ENCODE results near the gene PRELID1. TPM values are rescaled to one million over a fixed set of nuclear protein-coding genes. Genes with fewer than 3 reads are reported as not detected.

Gene PRELID1
- total and polyA plus RNA-seq, 10 of the 15 experiments (the other 5 are each of a cell fraction or from before 2014, with no cell fraction given): 30.9 to 584 (median 254) TPM

DNA sequence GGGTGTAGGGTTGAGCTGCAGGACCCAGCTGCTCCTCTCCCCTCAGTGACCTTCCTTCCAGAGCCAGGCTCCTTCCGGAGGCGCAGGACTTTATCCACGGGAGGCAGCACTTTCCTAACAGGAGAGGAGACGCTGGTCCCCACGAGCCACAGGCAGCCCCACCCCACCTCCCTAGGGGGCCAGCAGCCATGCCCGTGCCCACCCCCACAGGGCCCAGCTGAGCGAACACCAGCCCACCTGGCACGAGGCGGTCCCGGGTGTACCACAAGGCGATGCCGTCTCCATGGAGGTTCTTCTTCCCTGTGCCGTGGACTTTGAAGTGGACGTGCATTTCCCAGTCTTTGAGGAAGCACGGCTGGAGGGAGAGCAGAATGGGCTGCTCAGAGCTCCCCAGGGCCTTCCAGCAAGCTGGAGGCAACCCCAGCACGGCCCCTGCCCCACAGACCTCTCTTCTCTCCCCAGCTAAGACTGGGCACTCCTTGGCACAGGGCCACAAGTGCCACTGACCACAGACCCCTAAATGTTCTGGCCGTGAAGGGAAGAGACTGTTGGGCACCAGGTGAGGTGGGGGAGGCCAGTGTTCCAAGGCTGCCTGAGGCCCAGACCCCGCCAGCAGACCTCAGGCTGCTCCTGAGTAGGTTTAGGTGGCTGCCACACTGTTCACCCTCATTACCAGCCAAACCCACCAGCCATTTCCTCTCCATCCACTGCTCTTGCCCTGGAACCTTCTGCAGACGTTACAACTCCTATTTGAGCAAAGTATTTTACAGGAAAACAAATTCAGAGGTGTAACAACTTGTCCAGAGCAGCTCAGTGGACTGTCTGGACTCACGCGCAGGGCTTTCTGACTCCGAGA lies 34.9 kb downstream of the PRELID1 start:
- Histone ChIP-seq H4K20me1 (ENCODE audit: control insufficient read depth, insufficient read depth) (no peaks in the 10 kb centered on the region), H2AFZ (ENCODE audit: control insufficient read depth, low read depth, low read length) (no peak overlapping the region), H3K4me3 (no peak overlapping the region), H3K27ac (ENCODE audit: control insufficient read depth, insufficient read depth) (no peak overlapping the region), H3K9me3 (replicated peaks; ENCODE audit: control insufficient read depth, insufficient read depth, low read length) (no peaks in the 10 kb centered on the region; the same call in 1 of the 3 replicates), H3K27me3 (replicated peaks in 1 of 2; ENCODE audit: control insufficient read depth in 2 of 2, insufficient read depth in 2 of 2, low read length in 1 of 2) (no peaks in the 10 kb centered on the region), H3K4me1 (ENCODE audit: control insufficient read depth, insufficient read depth, low read length) (no peaks in the 10 kb centered on the region), H3K4me2 (ENCODE audit: control insufficient read depth, insufficient read depth) (no peak overlapping the region), H3K79me2 (ENCODE audit: control insufficient read depth, insufficient read depth, low read length) (peaks cover 15% of the 10 kb centered on the region), H3K36me3 (ENCODE audit: control insufficient read depth in 2 of 2, insufficient read depth in 2 of 2, low read length in 1 of 2) (peaks cover 19 to 52% of the 10 kb centered on the region in 2 experiments), H3K9ac (ENCODE audit: control insufficient read depth, insufficient read depth, low read length) (no peak overlapping the region)
- TF ChIP-seq, protein P1, sequence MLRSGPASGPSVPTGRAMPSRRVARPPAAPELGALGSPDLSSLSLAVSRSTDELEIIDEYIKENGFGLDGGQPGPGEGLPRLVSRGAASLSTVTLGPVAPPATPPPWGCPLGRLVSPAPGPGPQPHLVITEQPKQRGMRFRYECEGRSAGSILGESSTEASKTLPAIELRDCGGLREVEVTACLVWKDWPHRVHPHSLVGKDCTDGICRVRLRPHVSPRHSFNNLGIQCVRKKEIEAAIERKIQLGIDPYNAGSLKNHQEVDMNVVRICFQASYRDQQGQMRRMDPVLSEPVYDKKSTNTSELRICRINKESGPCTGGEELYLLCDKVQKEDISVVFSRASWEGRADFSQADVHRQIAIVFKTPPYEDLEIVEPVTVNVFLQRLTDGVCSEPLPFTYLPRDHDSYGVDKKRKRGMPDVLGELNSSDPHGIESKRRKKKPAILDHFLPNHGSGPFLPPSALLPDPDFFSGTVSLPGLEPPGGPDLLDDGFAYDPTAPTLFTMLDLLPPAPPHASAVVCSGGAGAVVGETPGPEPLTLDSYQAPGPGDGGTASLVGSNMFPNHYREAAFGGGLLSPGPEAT (IDR thresholded peaks at IDR 0.05; ENCODE audit: low read depth): no peak
- TF ChIP-seq, protein P2, sequence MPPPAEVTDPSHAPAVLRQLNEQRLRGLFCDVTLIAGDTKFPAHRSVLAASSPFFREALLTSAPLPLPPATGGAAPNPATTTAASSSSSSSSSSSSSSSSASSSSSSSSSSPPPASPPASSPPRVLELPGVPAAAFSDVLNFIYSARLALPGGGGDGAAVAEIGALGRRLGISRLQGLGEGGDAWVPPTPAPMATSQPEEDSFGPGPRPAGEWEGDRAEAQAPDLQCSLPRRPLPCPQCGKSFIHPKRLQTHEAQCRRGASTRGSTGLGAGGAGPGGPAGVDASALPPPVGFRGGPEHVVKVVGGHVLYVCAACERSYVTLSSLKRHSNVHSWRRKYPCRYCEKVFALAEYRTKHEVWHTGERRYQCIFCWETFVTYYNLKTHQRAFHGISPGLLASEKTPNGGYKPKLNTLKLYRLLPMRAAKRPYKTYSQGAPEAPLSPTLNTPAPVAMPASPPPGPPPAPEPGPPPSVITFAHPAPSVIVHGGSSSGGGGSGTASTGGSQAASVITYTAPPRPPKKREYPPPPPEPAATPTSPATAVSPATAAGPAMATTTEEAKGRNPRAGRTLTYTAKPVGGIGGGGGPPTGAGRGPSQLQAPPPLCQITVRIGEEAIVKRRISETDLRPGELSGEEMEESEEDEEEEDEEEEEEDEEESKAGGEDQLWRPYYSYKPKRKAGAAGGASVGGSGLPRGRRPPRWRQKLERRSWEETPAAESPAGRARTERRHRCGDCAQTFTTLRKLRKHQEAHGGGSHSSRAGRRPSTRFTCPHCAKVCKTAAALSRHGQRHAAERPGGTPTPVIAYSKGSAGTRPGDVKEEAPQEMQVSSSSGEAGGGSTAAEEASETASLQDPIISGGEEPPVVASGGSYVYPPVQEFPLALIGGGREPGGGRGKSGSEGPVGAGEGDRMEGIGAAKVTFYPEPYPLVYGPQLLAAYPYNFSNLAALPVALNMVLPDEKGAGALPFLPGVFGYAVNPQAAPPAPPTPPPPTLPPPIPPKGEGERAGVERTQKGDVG (CRISPR knock-in tag; IDR thresholded peaks at IDR 0.05): no peak
- TF ChIP-seq KAT2A (conservative IDR thresholded peaks at IDR 0.05; ENCODE audit: control insufficient read depth, low read depth, low read length) (no peak), SPI1 (IDR thresholded peaks at IDR 0.05; ENCODE audit: borderline replicate concordance, insufficient read depth, low read depth, low read length) (no peak)
- ATAC-seq (no peak), FAIRE-seq (no peak), DNase-seq (ENCODE audit: low read depth, low spot score) (no peak)
- no TSS peak for BruUV-seq (replicated peaks)
- ChIA-PET POLR2A (no interaction called here), CTCF (interaction anchor here (1.0 kb wide), 1 partner anchor 31 kb away, joined by 3 read pairs; no protein-coding TSS in a partner anchor), RAD21 (ENCODE audit: unreplicated experiment) (no interaction called here), SMC1A (ENCODE audit: uncharacterized antibody, unreplicated experiment) (no interaction called here)
- 84% methylated on average over 22 of the region's 22 CpGs for WGBS (ENCODE audit: insufficient coverage, insufficient replicate concordance, low lambda C conversion rate, missing lambda C conversion rate)
- intact Hi-C loops (cut with micrococcal nuclease; ENCODE audit: unreplicated experiment): no loop called here
- in situ Hi-C loops (cut with MboI): no loop called here
